IMR-90 (cell line): ENCODE measurements around the gene PALMD. TPM values are rescaled to one million over a fixed set of nuclear protein-coding genes. Genes with fewer than 3 reads are reported as not detected.
A peak's percentile ranks its signal among the peaks of the same experiment; 100 is the strongest.

Experiments used
- ATAC-seq: fragments of 200-7000 bp; cut with Tn5 transposase; 2 replicates; pipeline ENCODE4 v1.9.1; 2020; ENCODE audit warnings: low read depth, mild to moderate bottlenecking, moderate library complexity
- BruUV-seq: library from RNA; stranded (reverse); fragments of 400-500 nt; replicated peaks from 2 replicates; lab custom pipeline; 2021; lab: Mats Ljungman, UMichigan
- CTCF ChIA-PET: fragments of 300-600 bp; formaldehyde crosslinking; extraction: SDS; loops from one replicate; lab custom pipeline; 2021; ENCODE audit warnings: antibody characterized with exemption; lab: Yijun Ruan, JAX
- POLR2A ChIA-PET: fragments of 300-600 bp; sonication (Branson Sonifier 250); formaldehyde crosslinking; loops from one replicate; lab custom pipeline; 2022; ENCODE audit warnings: antibody characterized with exemption; ENCODE audit not compliant: unreplicated experiment; lab: Charles Lee
- DNase-seq: peaks from one replicate; pipeline ENCODE4 v3.0.0; 2013
- H2AFZ ChIP-seq: replicated peaks from 2 replicates; pipeline ENCODE3; 2013; ENCODE audit warnings: low read length, mild to moderate bottlenecking; ENCODE audit not compliant: poor library complexity
- H2AK5ac ChIP-seq: 2 replicates; pipeline ENCODE4 v1.6.1; 2013; ENCODE audit warnings: low read depth, low read length, inconsistent platforms
- H2AK9ac ChIP-seq: replicated peaks from 2 replicates; pipeline ENCODE3; 2013; ENCODE audit warnings: mild to moderate bottlenecking, low read depth, low read length, moderate library complexity; ENCODE audit not compliant: poor library complexity
- H2BK120ac ChIP-seq: 2 replicates; pipeline ENCODE4 v1.6.1; 2013; ENCODE audit warnings: low read depth, low read length, inconsistent platforms
- H2BK15ac ChIP-seq: 3 replicates; pipeline ENCODE4 v1.6.1; 2013; ENCODE audit warnings: low read depth, low read length, inconsistent platforms
- H2BK20ac ChIP-seq: 2 replicates; pipeline ENCODE4 v1.6.1; 2013; ENCODE audit warnings: low read depth, mild to moderate bottlenecking, inconsistent platforms, low read length, moderate library complexity
- H2BK5ac ChIP-seq: 2 replicates; pipeline ENCODE4 v1.6.1; 2013; ENCODE audit warnings: mild to moderate bottlenecking, low read depth, low read length, inconsistent platforms; ENCODE audit not compliant: poor library complexity, severe bottlenecking
- H3K14ac ChIP-seq: replicated peaks from 2 replicates; pipeline ENCODE4 v1.6.1; 2013; ENCODE audit warnings: low read depth, low read length, inconsistent platforms
- H3K18ac ChIP-seq: 2 replicates; pipeline ENCODE4 v1.6.1; 2013; ENCODE audit warnings: low read depth, low read length, control low read depth
- H3K23ac ChIP-seq: 2 replicates; pipeline ENCODE4 v1.6.1; 2013; ENCODE audit warnings: low read depth, low read length, inconsistent platforms
- H3K27ac ChIP-seq: 2 replicates; pipeline ENCODE4 v1.5.1; 2013; ENCODE audit warnings: mild to moderate bottlenecking, control low read depth, low read length; ENCODE audit not compliant: insufficient read depth
- H3K27me3 ChIP-seq: 2 replicates; pipeline ENCODE4 v1.6.1; 2013; ENCODE audit warnings: low read length; ENCODE audit not compliant: control insufficient read depth, insufficient read depth
- H3K36me3 ChIP-seq: 2 replicates; pipeline ENCODE4 v1.6.1; 2013; ENCODE audit warnings: low read length, mixed read lengths; ENCODE audit not compliant: control insufficient read depth, insufficient read depth
- H3K4ac ChIP-seq: 2 replicates; pipeline ENCODE4 v1.6.1; 2013; ENCODE audit warnings: low read depth, low read length, inconsistent platforms
- H3K4me1 ChIP-seq: 2 replicates; pipeline ENCODE4 v1.6.1; 2013; ENCODE audit warnings: low read length, mixed read lengths; ENCODE audit not compliant: control insufficient read depth, insufficient read depth
- H3K4me2 ChIP-seq: 2 replicates; pipeline ENCODE4 v1.6.1; 2013; ENCODE audit warnings: low read depth, mild to moderate bottlenecking, control low read depth, low read length, moderate library complexity
- H3K4me3 ChIP-seq: 2 replicates; pipeline ENCODE4 v1.5.1; 2013; ENCODE audit warnings: low read depth, mild to moderate bottlenecking, control low read depth, low read length, moderate library complexity; ENCODE audit not compliant: insufficient read depth
- H3K56ac ChIP-seq: 2 replicates; pipeline ENCODE4 v1.6.1; 2013; ENCODE audit warnings: low read length, inconsistent platforms; ENCODE audit not compliant: insufficient read depth; ENCODE audit errors: extremely low read depth
- H3K79me1 ChIP-seq, 2 experiments: 2 replicates each; pipeline ENCODE4 v1.6.1; 2013; ENCODE audit warnings: low read length in 2 of 2, inconsistent platforms in 1 of 2, low read depth in 1 of 2
- H3K9ac ChIP-seq: 2 replicates; pipeline ENCODE4 v1.6.1; 2013; ENCODE audit warnings: low read depth, low read length, control low read depth
- H3K9me1 ChIP-seq: 2 replicates; pipeline ENCODE4 v1.6.1; 2013; ENCODE audit warnings: low read length, inconsistent platforms; ENCODE audit not compliant: insufficient read depth
- H3K9me3 ChIP-seq: 2 replicates; pipeline ENCODE4 v1.6.1; 2013; ENCODE audit warnings: low read length; ENCODE audit not compliant: control insufficient read depth, insufficient read depth
- H4K20me1 ChIP-seq: 2 replicates; pipeline ENCODE4 v1.6.1; 2013; ENCODE audit warnings: low read length, inconsistent platforms; ENCODE audit not compliant: insufficient read depth
- H4K5ac ChIP-seq: 2 replicates; pipeline ENCODE4 v1.6.1; 2013; ENCODE audit warnings: mild to moderate bottlenecking, low read depth, low read length, control low read depth
- H4K8ac ChIP-seq, 2 experiments: 2 replicates each; pipeline ENCODE4 v1.6.1; 2013; ENCODE audit warnings: low read depth in 2 of 2, low read length in 2 of 2, control low read depth in 1 of 2, inconsistent platforms in 1 of 2
- H4K91ac ChIP-seq: 2 replicates; pipeline ENCODE4 v1.6.1; 2013; ENCODE audit warnings: low read depth, low read length, inconsistent platforms; ENCODE audit not compliant: insufficient read depth
- BHLHE40 ChIP-seq: fragments of 150-350 bp; IDR thresholded peaks from 2 replicates; pipeline ENCODE4 v1.6.1; 2016; ENCODE audit warnings: mild to moderate bottlenecking, low read depth, low read length
- CEBPB ChIP-seq: IDR thresholded peaks from 2 replicates; pipeline ENCODE4 v1.6.1; 2012; ENCODE audit warnings: low read depth, low read length, improper control_type of control experiment
- CHD1 ChIP-seq: IDR thresholded peaks from 2 replicates; pipeline ENCODE4 v1.6.1; 2012; ENCODE audit warnings: low read depth, low read length, improper control_type of control experiment
- MAZ ChIP-seq: IDR thresholded peaks from 2 replicates; pipeline ENCODE4 v1.6.1; 2012; ENCODE audit warnings: low read depth, mild to moderate bottlenecking, low read length, improper control_type of control experiment, moderate library complexity, borderline replicate concordance
- NFE2L2 ChIP-seq: fragments of 150-350 bp; IDR thresholded peaks from 2 replicates; pipeline ENCODE4 v1.6.1; 2016; ENCODE audit warnings: low read depth, mild to moderate bottlenecking, low read length
- POLR2A ChIP-seq: IDR thresholded peaks from 2 replicates; pipeline ENCODE4 v1.6.1; 2012; ENCODE audit warnings: mild to moderate bottlenecking, low read depth, low read length
- RAD21 ChIP-seq: IDR thresholded peaks from 2 replicates; pipeline ENCODE4 v1.6.1; 2012; ENCODE audit warnings: low read length, improper control_type of control experiment
- RCOR1 ChIP-seq: IDR thresholded peaks from 2 replicates; pipeline ENCODE4 v1.6.1; 2012; ENCODE audit warnings: mild to moderate bottlenecking, low read length, improper control_type of control experiment; ENCODE audit not compliant: insufficient replicate concordance
- RFX5 ChIP-seq: IDR thresholded peaks from 2 replicates; pipeline ENCODE4 v1.8.0; 2012; ENCODE audit warnings: low read depth, mild to moderate bottlenecking, low read length, moderate library complexity
- SMC3 ChIP-seq: fragments of 150-350 bp; IDR thresholded peaks from 2 replicates; pipeline ENCODE4 v1.6.1; 2016; ENCODE audit warnings: low read depth, mild to moderate bottlenecking, antibody characterized with exemption, low read length, moderate library complexity
- WGBS, 2 experiments: methylation state at CpG; one replicate each; pipeline versions ENCODE4 v1.1.5 to v1.1.7; 2013; ENCODE audit warnings: missing lambda C conversion rate in 2 of 2; ENCODE audit not compliant: insufficient read length in 1 of 2; ENCODE audit errors: extremely low coverage in 2 of 2; 5-methylcytosine and 5-hydroxymethylcytosine counted together
- dilution Hi-C: fragments of 300-500 bp; cut with HindIII; formaldehyde crosslinking; loops from one replicate; pipeline ENCODE4 v1.14.3; 2018; ENCODE audit warnings: low sequenced_read_pairs; ENCODE audit not compliant: unreplicated experiment
- in situ Hi-C: fragments of 300-500 bp; cut with MboI; formaldehyde crosslinking; loops from 3 replicates; pipeline ENCODE4 v1.14.3; 2019; ENCODE audit warnings: low sequenced_read_pairs, inconsistent platforms, mixed read lengths
- intact Hi-C: fragments of 100-400 bp; cut with micrococcal nuclease; formaldehyde crosslinking; loops from 2 replicates; pipeline ENCODE4 v1.10.0; 2022
- polyA plus RNA-seq, 3 experiments: library from polyadenylated mRNA; depleted of rRNA; stranded (reverse); fragments of >200 nt; gene quantifications; 2 replicates each; pipeline ENCODE4 v1.2.3, GENCODE V29; 2012; ENCODE audit warnings: low replicate concordance in 1 of 3
- total RNA-seq: library from RNA; depleted of rRNA; stranded (reverse); fragments of >200 nt; gene quantifications from 2 replicates; pipeline ENCODE4 v1.2.3, GENCODE V29; 2012
- TF ChIP-seq, protein P1 (sequence below): fragments of 150-350 bp; IDR thresholded peaks from 2 replicates; pipeline ENCODE4 v1.6.1; 2016; ENCODE audit warnings: low read depth, mild to moderate bottlenecking, low read length, moderate library complexity, borderline replicate concordance
- TF ChIP-seq, protein P2 (sequence below): fragments of 150-350 bp; IDR thresholded peaks from 2 replicates; pipeline ENCODE4 v1.6.1; 2017; ENCODE audit warnings: mild to moderate bottlenecking, antibody characterized with exemption, low read length, low read depth
- TF ChIP-seq, protein P3 (sequence below): conservative IDR thresholded peaks from 2 replicates; pipeline ENCODE4 v1.5.1; 2012; ENCODE audit warnings: mild to moderate bottlenecking, low read depth, low read length, improper control_type of control experiment

Gene PALMD
- total and polyA plus RNA-seq, 2 of the 4 experiments (the other 2 are of a cell fraction) = 0.51 to 0.72 TPM

DNA sequence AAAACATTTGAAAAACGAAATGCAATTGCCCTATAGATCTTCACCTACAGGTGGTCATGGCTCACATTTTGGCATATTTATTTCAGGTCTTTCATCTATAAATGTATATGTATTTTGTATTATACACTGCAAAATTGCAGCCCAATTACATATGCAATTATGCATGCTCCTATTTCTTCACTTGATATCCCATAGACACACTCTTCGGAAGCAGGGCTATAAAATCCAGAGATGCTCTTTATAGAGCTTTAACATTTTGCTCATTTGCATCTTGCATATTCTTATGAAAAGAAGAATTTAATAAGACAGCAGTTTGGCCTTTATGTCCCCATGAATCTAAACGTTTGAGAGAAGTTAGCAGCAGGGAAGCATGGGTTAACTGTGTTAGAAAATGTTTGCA is 44.7 kb upstream of the PALMD start:
- Histone ChIP-seq H3K9me3 (no peaks in the 10 kb centered on the region), H3K27me3 (no peaks in the 10 kb centered on the region), H3K56ac (no peak overlapping the region), H2BK120ac (peak overlapping the region; percentile 97; the same call in 1 of the 2 replicates), H2AFZ (no peak overlapping the region), H3K23ac (no peak overlapping the region), H2AK5ac (no peak overlapping the region), H2BK20ac (no peak overlapping the region), H3K9ac (no peak overlapping the region), H3K14ac (no peak overlapping the region), H2BK5ac (no peak overlapping the region), H3K36me3 (no peaks in the 10 kb centered on the region), H2BK15ac (no peak overlapping the region), H3K4ac (no peak overlapping the region), H3K4me3 (no peak overlapping the region), H2AK9ac (no peak overlapping the region), H3K4me2 (no peak overlapping the region), H3K18ac (peak overlapping the region; percentile 56; the same call in 1 of the 2 replicates), H4K20me1 (no peaks in the 10 kb centered on the region), H3K9me1 (peaks cover 5% of the 10 kb centered on the region), H4K91ac (peak overlapping the region; percentile 29; the same call in 1 of the 2 replicates), H3K4me1 (peaks cover 14% of the 10 kb centered on the region), H3K27ac (no peak overlapping the region), H4K8ac (no peak overlapping the region; a peak in 2 of 4 replicates), H4K5ac (no peak overlapping the region), H3K79me1 (no peaks in the 10 kb centered on the region)
- POLR2A ChIA-PET = no interaction called here
- BruUV-seq = no TSS peak
- in situ Hi-C loops (no loop called here), dilution Hi-C loops (no loop called here), intact Hi-C loops (no loop called here)
- WGBS, 2 experiments = no CpG with 5 or more reads among the region's 3 CpGs
- TF ChIP-seq SMC3 = no peak
- TF ChIP-seq, protein P1, sequence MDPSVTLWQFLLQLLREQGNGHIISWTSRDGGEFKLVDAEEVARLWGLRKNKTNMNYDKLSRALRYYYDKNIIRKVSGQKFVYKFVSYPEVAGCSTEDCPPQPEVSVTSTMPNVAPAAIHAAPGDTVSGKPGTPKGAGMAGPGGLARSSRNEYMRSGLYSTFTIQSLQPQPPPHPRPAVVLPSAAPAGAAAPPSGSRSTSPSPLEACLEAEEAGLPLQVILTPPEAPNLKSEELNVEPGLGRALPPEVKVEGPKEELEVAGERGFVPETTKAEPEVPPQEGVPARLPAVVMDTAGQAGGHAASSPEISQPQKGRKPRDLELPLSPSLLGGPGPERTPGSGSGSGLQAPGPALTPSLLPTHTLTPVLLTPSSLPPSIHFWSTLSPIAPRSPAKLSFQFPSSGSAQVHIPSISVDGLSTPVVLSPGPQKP = no peak
- TF ChIP-seq RFX5 = no peak
- TF ChIP-seq RAD21 = no peak
- TF ChIP-seq MAZ = no peak
- no peak for TF ChIP-seq POLR2A
- TF ChIP-seq BHLHE40 = no peak
- TF ChIP-seq, protein P2, sequence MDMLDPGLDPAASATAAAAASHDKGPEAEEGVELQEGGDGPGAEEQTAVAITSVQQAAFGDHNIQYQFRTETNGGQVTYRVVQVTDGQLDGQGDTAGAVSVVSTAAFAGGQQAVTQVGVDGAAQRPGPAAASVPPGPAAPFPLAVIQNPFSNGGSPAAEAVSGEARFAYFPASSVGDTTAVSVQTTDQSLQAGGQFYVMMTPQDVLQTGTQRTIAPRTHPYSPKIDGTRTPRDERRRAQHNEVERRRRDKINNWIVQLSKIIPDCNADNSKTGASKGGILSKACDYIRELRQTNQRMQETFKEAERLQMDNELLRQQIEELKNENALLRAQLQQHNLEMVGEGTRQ = no peak
- no peak for TF ChIP-seq CEBPB
- TF ChIP-seq RCOR1 = no peak
- TF ChIP-seq, protein P3, sequence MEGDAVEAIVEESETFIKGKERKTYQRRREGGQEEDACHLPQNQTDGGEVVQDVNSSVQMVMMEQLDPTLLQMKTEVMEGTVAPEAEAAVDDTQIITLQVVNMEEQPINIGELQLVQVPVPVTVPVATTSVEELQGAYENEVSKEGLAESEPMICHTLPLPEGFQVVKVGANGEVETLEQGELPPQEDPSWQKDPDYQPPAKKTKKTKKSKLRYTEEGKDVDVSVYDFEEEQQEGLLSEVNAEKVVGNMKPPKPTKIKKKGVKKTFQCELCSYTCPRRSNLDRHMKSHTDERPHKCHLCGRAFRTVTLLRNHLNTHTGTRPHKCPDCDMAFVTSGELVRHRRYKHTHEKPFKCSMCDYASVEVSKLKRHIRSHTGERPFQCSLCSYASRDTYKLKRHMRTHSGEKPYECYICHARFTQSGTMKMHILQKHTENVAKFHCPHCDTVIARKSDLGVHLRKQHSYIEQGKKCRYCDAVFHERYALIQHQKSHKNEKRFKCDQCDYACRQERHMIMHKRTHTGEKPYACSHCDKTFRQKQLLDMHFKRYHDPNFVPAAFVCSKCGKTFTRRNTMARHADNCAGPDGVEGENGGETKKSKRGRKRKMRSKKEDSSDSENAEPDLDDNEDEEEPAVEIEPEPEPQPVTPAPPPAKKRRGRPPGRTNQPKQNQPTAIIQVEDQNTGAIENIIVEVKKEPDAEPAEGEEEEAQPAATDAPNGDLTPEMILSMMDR = no peak
- TF ChIP-seq NFE2L2 = no peak
- no peak for TF ChIP-seq CHD1
- CTCF ChIA-PET = no interaction called here
- DNase-seq = no peak
- ATAC-seq = no peak
